H1 (cell line): ENCODE data around the gene SPATA21. TPM values are rescaled to one million over a fixed set of nuclear protein-coding genes. Genes with fewer than 3 reads are reported as not detected.

Experiments used
- CTCF ChIA-PET: fragments of 300-600 bp; sonication (Branson Sonifier 250); formaldehyde crosslinking; loops from one replicate; lab custom pipeline; 2021; ENCODE audit not compliant: partially characterized antibody; lab: Charles Lee
- POLR2A ChIA-PET: fragments of 300-600 bp; sonication (Branson Sonifier 250); formaldehyde crosslinking; loops from one replicate; lab custom pipeline; 2021; ENCODE audit warnings: inconsistent platforms; ENCODE audit not compliant: partially characterized antibody; lab: Charles Lee
- DNase-seq, 2 experiments: peaks; one replicate each; pipeline versions ENCODE4 v3.0.0 to v3.0.0-alpha.2; 2010 to 2022; ENCODE audit warnings: low spot score in 2 of 2, low read depth in 1 of 2, mixed read lengths in 1 of 2
- FAIRE-seq: peaks from 2 replicates; lab custom pipeline; 2011; peaks lifted over from hg19 to GRCh38; lab: Jason Lieb, UNC
- H2AFZ ChIP-seq: 2 replicates; pipeline ENCODE4 v1.8.1; 2012; ENCODE audit warnings: low read length, inconsistent platforms
- H2AK5ac ChIP-seq: 2 replicates; pipeline ENCODE4 v1.6.1; 2013; ENCODE audit warnings: low read depth, low read length
- H2BK120ac ChIP-seq: replicated peaks from 2 replicates; pipeline ENCODE3; 2013; ENCODE audit warnings: low read depth, low read length, inconsistent platforms
- H2BK12ac ChIP-seq: 2 replicates; pipeline ENCODE4 v1.6.1; 2013; ENCODE audit warnings: low read depth, low read length
- H2BK15ac ChIP-seq: 2 replicates; pipeline ENCODE4 v1.6.1; 2013; ENCODE audit warnings: low read length
- H2BK20ac ChIP-seq: 2 replicates; pipeline ENCODE4 v1.6.1; 2013; ENCODE audit warnings: low read length
- H2BK5ac ChIP-seq: 2 replicates; pipeline ENCODE4 v1.6.1; 2013; ENCODE audit warnings: low read depth, low read length
- H3K14ac ChIP-seq: 2 replicates; pipeline ENCODE4 v1.6.1; 2013; ENCODE audit warnings: inconsistent platforms; ENCODE audit not compliant: insufficient read length
- H3K18ac ChIP-seq: 2 replicates; pipeline ENCODE4 v1.6.1; 2013; ENCODE audit warnings: low read length; ENCODE audit errors: extremely low read depth
- H3K23ac ChIP-seq: 2 replicates; pipeline ENCODE4 v1.6.1; 2013; ENCODE audit warnings: inconsistent platforms; ENCODE audit not compliant: insufficient read length
- H3K23me2 ChIP-seq: 2 replicates; pipeline ENCODE4 v1.6.1; 2013; ENCODE audit warnings: low read depth, low read length
- H3K27ac ChIP-seq: 2 replicates; pipeline ENCODE4 v1.6.1; 2011; ENCODE audit warnings: low read depth, low read length, inconsistent platforms
- H3K27me3 ChIP-seq, 4 experiments: replicated peaks in 1 of 4; 1 replicate in 1 of 4; 2 replicates in 3 of 4; pipeline versions ENCODE4 v1.6.1 to v1.8.1; 2011 to 2013; ENCODE audit warnings: low read length in 3 of 4, mild to moderate bottlenecking in 3 of 4, inconsistent platforms in 2 of 4, mixed read lengths in 2 of 4, moderate library complexity in 1 of 4; ENCODE audit not compliant: control insufficient read depth in 3 of 4, insufficient read depth in 3 of 4; ENCODE audit errors: extremely low read depth in 1 of 4
- H3K36me3 ChIP-seq, 4 experiments: 2 replicates each; pipeline versions ENCODE4 v1.6.1 to v1.8.1; 2011 to 2013; ENCODE audit warnings: mild to moderate bottlenecking in 4 of 4, low read length in 3 of 4, moderate library complexity in 2 of 4, control low read depth in 1 of 4, inconsistent platforms in 1 of 4; ENCODE audit not compliant: insufficient read depth in 4 of 4, control insufficient read depth in 2 of 4
- H3K4ac ChIP-seq: replicated peaks from 2 replicates; pipeline ENCODE3; 2013; ENCODE audit warnings: low read length, low read depth, mixed read lengths, inconsistent platforms; ENCODE audit not compliant: insufficient read length
- H3K4me1 ChIP-seq, 4 experiments: replicated peaks in 1 of 4; 1 replicate in 1 of 4; 2 replicates in 3 of 4; pipeline versions ENCODE4 v1.6.1 to v1.8.1; 2011 to 2013; ENCODE audit warnings: low read length in 3 of 4, inconsistent platforms in 2 of 4, mixed read lengths in 1 of 4; ENCODE audit not compliant: insufficient read depth in 4 of 4, control insufficient read depth in 3 of 4
- H3K4me2 ChIP-seq, 2 experiments: 2 replicates each; pipeline versions ENCODE4 v1.6.1 to v1.8.1; 2011 to 2013; ENCODE audit warnings: low read depth in 2 of 2, low read length in 2 of 2, control low read depth in 1 of 2, inconsistent platforms in 1 of 2, mild to moderate bottlenecking in 1 of 2; ENCODE audit not compliant: insufficient read depth in 1 of 2
- H3K4me3 ChIP-seq, 4 experiments: fragments of 200-600, 300-600 bp in 1 of 4; sonication (generic), shearing (Covaris generic), sonication (Bioruptor Twin) in 1 of 4; 2 replicates each; pipeline versions ENCODE4 v1.5.1 to v1.8.1; 2011 to 2016; ENCODE audit warnings: low read length in 4 of 4, low read depth in 3 of 4, control low read depth in 2 of 4, inconsistent platforms in 2 of 4, mild to moderate bottlenecking in 2 of 4, mixed read lengths in 1 of 4, moderate library complexity in 1 of 4; ENCODE audit not compliant: insufficient read depth in 2 of 4; ENCODE audit errors: extremely low read depth in 1 of 4
- H3K56ac ChIP-seq: replicated peaks from 2 replicates; pipeline ENCODE3; 2013; ENCODE audit warnings: low read depth, mild to moderate bottlenecking, mixed read lengths, low read length, inconsistent platforms; ENCODE audit not compliant: insufficient read length
- H3K79me1 ChIP-seq: 2 replicates; pipeline ENCODE4 v1.6.1; 2013; ENCODE audit warnings: low read depth, low read length, control low read depth
- H3K79me2 ChIP-seq, 2 experiments: 2 replicates each; pipeline versions ENCODE4 v1.6.1 to v1.8.1; 2012 to 2013; ENCODE audit warnings: low read length in 2 of 2, mild to moderate bottlenecking in 2 of 2, inconsistent platforms in 1 of 2; ENCODE audit not compliant: insufficient read depth in 2 of 2, control insufficient read depth in 1 of 2
- H3K9ac ChIP-seq, 4 experiments: replicated peaks in 1 of 4; 1 replicate in 1 of 4; 2 replicates in 3 of 4; pipeline versions ENCODE4 v1.6.1 to v1.8.1; 2011 to 2013; ENCODE audit warnings: low read depth in 3 of 4, low read length in 3 of 4, control low read depth in 2 of 4, mild to moderate bottlenecking in 2 of 4, moderate library complexity in 2 of 4, inconsistent platforms in 1 of 4; ENCODE audit errors: extremely low read depth in 1 of 4
- H3K9me3 ChIP-seq, 2 experiments: 2 replicates each; pipeline versions ENCODE4 v1.6.1 to v1.8.1; 2012 to 2013; ENCODE audit warnings: mild to moderate bottlenecking in 2 of 2, moderate library complexity in 2 of 2, control low read depth in 1 of 2, inconsistent platforms in 1 of 2, low read depth in 1 of 2, low read length in 1 of 2, mixed read lengths in 1 of 2; ENCODE audit not compliant: insufficient read depth in 2 of 2
- H4K20me1 ChIP-seq, 2 experiments: replicated peaks in 1 of 2; 2 replicates each; pipeline versions ENCODE3 to v1.8.1; 2011 to 2013; ENCODE audit warnings: inconsistent platforms in 2 of 2, low read length in 2 of 2, mild to moderate bottlenecking in 1 of 2; ENCODE audit not compliant: insufficient read depth in 2 of 2, control insufficient read depth in 1 of 2
- H4K5ac ChIP-seq: 2 replicates; pipeline ENCODE4 v1.6.1; 2013; ENCODE audit warnings: low read length, low read depth, mixed read lengths, inconsistent platforms; ENCODE audit not compliant: insufficient read length
- H4K8ac ChIP-seq: 2 replicates; pipeline ENCODE4 v1.8.0; 2013; ENCODE audit warnings: mild to moderate bottlenecking, moderate library complexity, low read length, inconsistent platforms; ENCODE audit not compliant: insufficient read depth; ENCODE audit errors: extremely low read depth
- H4K91ac ChIP-seq: replicated peaks from 2 replicates; pipeline ENCODE3; 2013; ENCODE audit warnings: low read length, mixed read lengths, inconsistent platforms; ENCODE audit not compliant: insufficient read length
- SAP30 ChIP-seq: fragments of 300-600 bp; sonication (generic); IDR thresholded peaks from 2 replicates; pipeline ENCODE4 v1.7.1; 2012; ENCODE audit warnings: low read length, moderate library complexity, mild to moderate bottlenecking, inconsistent platforms; ENCODE audit not compliant: insufficient read depth, insufficient replicate concordance
- WGBS, 2 experiments: shearing (Covaris generic) in 1 of 2; methylation state at CpG; one replicate each; pipeline versions ENCODE4 v1.1.6 to v1.1.7; 2013 to 2015; ENCODE audit warnings: low lambda C conversion rate in 2 of 2, mixed read lengths in 2 of 2, inconsistent platforms in 1 of 2, low coverage in 1 of 2, missing lambda C conversion rate in 1 of 2; ENCODE audit not compliant: insufficient replicate concordance in 2 of 2, insufficient coverage in 1 of 2, insufficient read length in 1 of 2; ENCODE audit errors: extremely low coverage in 1 of 2, missing lambda C conversion rate in 1 of 2; 5-methylcytosine and 5-hydroxymethylcytosine counted together
- polyA plus RNA-seq, 7 experiments: library from polyadenylated mRNA; depleted of rRNA in 3 of 7; stranded (reverse) in 5 of 7; unstranded in 2 of 7; fragments of >200 nt in 5 of 7; fragments of 200-250 nt in 2 of 7; gene quantifications; 1 replicate in 5 of 7; 2 replicates in 1 of 7; 4 replicates in 1 of 7; pipeline versions ENCODE4 v1.2.1 to v1.2.3, GENCODE V29; 2011 to 2013; ENCODE audit warnings: missing spikeins in 2 of 7, mixed read lengths in 2 of 7
- total RNA-seq: library from RNA; stranded (reverse); fragmentation: NEBNext Ultra II Directional; extraction: Animal tissue kit (Norgen Biotek cat#: 25700); gene quantifications from 2 replicates; pipeline ENCODE4 v1.2.1, GENCODE V29; 2021

SPATA21 gene
- total and polyA plus RNA-seq, 2 of the 8 experiments (the other 6 are each of a cell fraction or from before 2014, with no cell fraction given): not detected

- Histone ChIP-seq H3K4me1 (peaks cover 6 to 20% (median 11%) of the 10 kb centered on the region in 4 experiments), H3K79me2 (peaks cover 9 to 91% of the 10 kb centered on the region in 2 experiments), H2AK5ac (no peak overlapping the region), H2AFZ (no peak overlapping the region), H3K36me3 (no peaks in the 10 kb centered on the region), H4K5ac (no peak overlapping the region), H4K20me1 (peaks cover 29 to 35% of the 10 kb centered on the region in 2 experiments), H3K27me3 (no peaks in the 10 kb centered on the region), H3K4me3 (no peak overlapping the region), H3K9ac (no peak overlapping the region), H3K23me2 (no peaks in the 10 kb centered on the region), H2BK12ac (0 out of 2 replicates have a peak overlapping the region, but pooled peaks have one; percentile 28), H3K23ac (no peak overlapping the region), H2BK5ac (0 out of 2 replicates have a peak overlapping the region, but pooled peaks have one; percentile 32), H4K91ac (no peak overlapping the region), H3K18ac (no peak overlapping the region; the same call in 1 of the 2 replicates), H3K4ac (no peak overlapping the region), H2BK20ac (no peak overlapping the region), H3K14ac (no peak overlapping the region), H2BK120ac (no peak overlapping the region), H3K4me2 (peak overlapping the region; percentile 43 to 45; a peak in 3 of 4 replicates), H2BK15ac (no peak overlapping the region; the same call in 1 of the 2 replicates), H4K8ac (no peak overlapping the region), H3K79me1 (peaks cover 20% of the 10 kb centered on the region), H3K27ac (no peak overlapping the region), H3K56ac (no peak overlapping the region), H3K9me3 (no peaks in the 10 kb centered on the region)
- ChIA-PET CTCF (interaction anchor here (0.7 to 1.2 kb wide), 4 partner anchors 23 to 54 kb away, joined by 3 to 4 read pairs (median 4); partner anchors contain the start of gene NECAP2), POLR2A (interaction anchor here (0.7 to 4.1 kb wide), 6 partner anchors 9 to 128 kb away, joined by 3 to 13 read pairs (median 5); partner anchors contain the start of gene SZRD1)
- DNase-seq (no peak), FAIRE-seq (no peak)
- WGBS, 2 experiments: 90% methylated on average over 9 of the region's 9 CpGs; no CpG with 5 or more reads in 1 of the 2 experiments
- no peak for TF ChIP-seq SAP30
Measured at GRCh38 chr1:16385659-16386453, 51.4 kb downstream of the SPATA21 start.
